ENCODE measurements around the gene DIPK1A.

GRCh38 chr1:92961896-92962752, 862 bp upstream of the DIPK1A start:
- TF ChIP-seq EZH2phosphoT487 (IDR thresholded peaks at IDR 0.05; ENCODE audit: insufficient read depth, low read depth) (no peak), EZH2 (IDR thresholded peaks at IDR 0.05; ENCODE audit: insufficient read depth, poor library complexity, severe bottlenecking) (no peak)
